ENCODE measurements around the gene EPB41L5.
A peak's percentile ranks its signal among the peaks of the same experiment; 100 is the strongest.

EPB41L5 gene

GRCh38 chr2:120209427-120210269 is 196.8 kb downstream of the EPB41L5 start:
- no peak for DNase-seq (ENCODE audit: low read depth, low spot score)
- H3K4me3 ChIP-seq (ENCODE audit: low read length): no peak overlapping the region

DNA sequence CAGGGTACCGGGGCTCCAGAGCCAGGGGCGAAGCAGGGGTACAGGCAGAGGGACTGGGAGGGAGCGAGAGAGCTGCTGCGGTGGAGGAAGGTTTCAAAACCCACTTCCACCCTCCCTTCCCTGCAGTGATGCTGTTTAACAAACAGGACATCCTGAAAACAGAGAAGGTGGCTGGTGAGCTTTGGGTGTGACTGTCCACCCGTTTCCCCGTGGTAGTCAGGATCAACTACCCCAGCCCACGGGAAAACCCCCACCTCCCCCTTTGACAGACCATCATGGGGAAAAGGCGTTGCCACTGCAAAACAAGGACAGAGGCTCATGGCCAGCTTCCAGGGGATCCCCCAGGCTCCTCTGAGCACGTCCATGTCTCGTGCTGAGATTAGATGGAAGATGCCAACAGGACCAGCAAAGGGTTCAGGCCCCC is 197.4 kb downstream of the EPB41L5 start:
- DNase-seq (ENCODE audit: low read depth, low spot score): no peak
- H3K4me3 ChIP-seq (ENCODE audit: low read length): no peak overlapping the region

DNA sequence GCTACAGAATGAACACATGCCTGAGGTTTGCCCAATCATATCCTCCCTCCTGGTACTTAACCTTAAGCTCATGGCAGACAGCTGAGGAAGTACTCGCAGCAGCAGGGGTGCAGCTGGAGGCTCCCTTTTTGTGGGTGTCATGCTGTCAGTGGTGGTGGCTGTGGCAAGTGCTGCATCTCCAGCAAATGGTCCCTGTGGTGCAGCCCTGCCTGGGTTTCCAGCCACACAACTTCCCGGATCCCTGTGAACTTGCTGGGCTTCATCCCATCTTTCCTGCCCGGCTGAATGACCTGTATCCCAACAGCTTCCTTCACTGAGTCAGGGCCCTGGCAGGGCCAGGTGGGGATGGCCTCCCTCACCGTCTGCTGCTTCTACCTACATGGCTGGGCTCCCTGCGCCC is 205.3 kb downstream of the EPB41L5 start:
- DNase-seq (ENCODE audit: low read depth, low spot score): no peak
- no peak overlapping the region for H3K4me3 ChIP-seq (ENCODE audit: low read length)

GRCh38 chr2:120219291-120219690 is 206.4 kb downstream of the EPB41L5 start:
- H3K4me3 ChIP-seq (ENCODE audit: low read length): no peak overlapping the region
- no peak for DNase-seq (ENCODE audit: low read depth, low spot score)

GRCh38 chr2:120219766-120220165 is 206.9 kb downstream of the EPB41L5 start:
- no peak for DNase-seq (ENCODE audit: low read depth, low spot score)
- no peak overlapping the region for H3K4me3 ChIP-seq (ENCODE audit: low read length)

- DNase-seq (ENCODE audit: low read depth, low spot score): no peak
- H3K4me3 ChIP-seq (ENCODE audit: low read length): no peak overlapping the region
Measured at GRCh38 chr2:120220756-120221155, 207.9 kb downstream of the EPB41L5 start.

DNA sequence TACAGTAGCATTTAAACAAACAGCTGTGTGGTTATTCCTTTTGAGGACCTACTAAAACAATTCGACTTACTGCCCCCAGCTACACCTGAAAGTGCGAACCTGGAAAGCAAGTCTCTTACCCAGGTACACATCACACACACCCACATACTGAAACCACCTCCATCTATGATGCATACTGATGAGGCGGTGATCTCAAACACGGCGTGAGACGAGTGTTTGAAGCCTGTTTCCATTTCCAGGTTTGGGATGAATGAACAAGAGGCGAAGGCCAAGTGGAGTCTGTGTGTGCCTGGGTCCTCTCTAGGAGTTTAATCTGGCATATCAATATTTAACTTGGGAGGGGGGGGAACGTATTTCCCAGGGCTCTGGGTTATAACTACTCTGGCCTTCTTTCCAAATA is 208.7 kb downstream of the EPB41L5 start:
- no peak overlapping the region for H3K4me3 ChIP-seq (ENCODE audit: low read length)
- DNase-seq (ENCODE audit: low read depth, low spot score): no peak

DNA sequence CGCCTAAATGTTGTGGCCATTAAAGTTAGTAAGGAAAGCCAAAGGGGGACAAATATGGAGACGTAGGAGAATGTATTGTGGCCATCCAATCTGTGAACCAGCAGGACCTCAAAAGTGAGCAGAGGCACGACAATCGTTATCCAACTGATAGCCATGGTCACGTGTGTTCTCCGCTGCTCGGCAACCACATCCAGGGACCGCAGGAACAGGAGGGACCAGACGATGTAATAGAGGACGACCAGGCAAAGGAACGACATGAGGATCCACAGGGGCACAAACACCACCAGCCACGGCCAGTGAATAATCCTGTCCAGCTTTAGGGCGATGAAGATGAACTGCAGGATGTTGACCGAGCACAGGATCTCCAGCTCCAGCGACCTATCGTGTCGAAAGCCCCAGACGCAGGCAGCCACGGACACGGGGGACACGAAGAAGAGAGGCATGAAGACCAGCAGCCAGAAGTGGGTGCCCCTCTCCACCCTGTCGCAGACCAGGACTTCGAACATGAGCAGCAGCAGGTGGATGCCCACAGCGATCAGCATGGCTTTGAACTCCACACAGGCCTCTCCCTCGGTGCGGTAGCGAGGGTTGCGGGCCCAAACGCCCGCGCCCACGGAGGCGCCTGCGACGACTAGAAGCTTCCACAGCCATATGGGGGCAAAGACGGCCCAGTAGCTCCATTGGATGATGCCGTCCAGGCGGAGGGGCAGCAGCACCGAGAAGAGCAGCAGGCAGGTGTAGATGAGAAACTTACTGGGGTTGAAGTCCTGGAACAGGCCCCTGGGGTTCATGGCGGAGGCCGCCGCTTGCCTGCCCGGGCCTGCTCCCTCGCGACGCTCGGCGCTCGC is 209.5 kb downstream of the EPB41L5 start:
- no peak for DNase-seq (ENCODE audit: low read depth, low spot score)
- H3K4me3 ChIP-seq (ENCODE audit: low read length): peak overlapping the region; percentile 43

DNA sequence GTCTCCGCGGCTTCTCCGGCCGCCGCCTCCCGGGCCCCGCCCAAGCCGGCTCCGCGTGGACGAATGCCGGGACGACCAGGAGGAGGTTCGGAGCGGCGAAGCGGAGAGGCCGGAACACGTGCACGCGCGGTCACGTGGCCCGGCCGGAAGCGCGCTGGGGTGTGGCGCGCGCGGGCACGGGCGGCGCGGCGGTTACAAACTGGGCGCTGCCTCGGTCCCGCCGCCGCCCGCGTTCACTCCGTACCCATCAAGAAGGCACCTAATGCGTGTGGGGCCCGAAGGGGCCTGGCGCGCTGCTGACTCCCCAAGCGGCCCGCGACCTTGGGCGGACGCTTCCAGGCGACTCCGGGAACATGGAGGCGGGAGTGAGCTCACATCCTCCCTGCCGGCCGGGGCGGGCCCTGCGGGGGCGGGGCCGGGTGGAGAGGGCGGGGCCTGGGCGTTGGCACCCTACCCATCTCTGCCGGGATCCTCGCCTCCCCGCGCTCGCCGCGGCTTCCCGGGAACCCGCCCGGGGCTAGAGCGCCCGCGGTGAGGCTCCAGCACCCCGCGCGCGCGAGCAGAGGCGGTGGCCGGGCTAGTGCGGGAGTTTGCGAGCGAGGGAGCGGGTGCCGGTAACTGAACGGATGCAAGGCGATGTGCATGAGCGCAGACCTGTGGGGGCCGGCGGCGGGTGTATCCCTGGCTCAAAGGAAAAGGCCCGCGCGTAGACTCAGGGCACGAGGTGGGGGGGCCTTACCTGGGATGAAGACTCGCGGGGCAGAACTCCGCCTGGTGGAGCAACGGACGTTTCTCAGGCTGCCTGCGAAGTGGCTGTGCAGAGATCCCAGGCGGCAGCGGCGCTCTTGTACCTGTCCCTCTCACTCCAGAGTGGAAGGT is 210.4 kb downstream of the EPB41L5 start, which contains the start of gene TMEM185B:
TSS of gene TMEM185B (minus strand) at position 367 of the 879 bp plus-strand sequence. CDS start 424 bp downstream, outside the sequence.
- peak within 1 kb of the TSS; percentile 63 for H3K4me3 ChIP-seq (ENCODE audit: low read length)
- peak; percentile 66 for DNase-seq (ENCODE audit: low read depth, low spot score)

- DNase-seq (ENCODE audit: low read depth, low spot score): no peak
- H3K4me3 ChIP-seq (ENCODE audit: low read length): peak overlapping the region; percentile 63
Measured at GRCh38 chr2:120224256-120224655, 211.4 kb downstream of the EPB41L5 start.

DNA sequence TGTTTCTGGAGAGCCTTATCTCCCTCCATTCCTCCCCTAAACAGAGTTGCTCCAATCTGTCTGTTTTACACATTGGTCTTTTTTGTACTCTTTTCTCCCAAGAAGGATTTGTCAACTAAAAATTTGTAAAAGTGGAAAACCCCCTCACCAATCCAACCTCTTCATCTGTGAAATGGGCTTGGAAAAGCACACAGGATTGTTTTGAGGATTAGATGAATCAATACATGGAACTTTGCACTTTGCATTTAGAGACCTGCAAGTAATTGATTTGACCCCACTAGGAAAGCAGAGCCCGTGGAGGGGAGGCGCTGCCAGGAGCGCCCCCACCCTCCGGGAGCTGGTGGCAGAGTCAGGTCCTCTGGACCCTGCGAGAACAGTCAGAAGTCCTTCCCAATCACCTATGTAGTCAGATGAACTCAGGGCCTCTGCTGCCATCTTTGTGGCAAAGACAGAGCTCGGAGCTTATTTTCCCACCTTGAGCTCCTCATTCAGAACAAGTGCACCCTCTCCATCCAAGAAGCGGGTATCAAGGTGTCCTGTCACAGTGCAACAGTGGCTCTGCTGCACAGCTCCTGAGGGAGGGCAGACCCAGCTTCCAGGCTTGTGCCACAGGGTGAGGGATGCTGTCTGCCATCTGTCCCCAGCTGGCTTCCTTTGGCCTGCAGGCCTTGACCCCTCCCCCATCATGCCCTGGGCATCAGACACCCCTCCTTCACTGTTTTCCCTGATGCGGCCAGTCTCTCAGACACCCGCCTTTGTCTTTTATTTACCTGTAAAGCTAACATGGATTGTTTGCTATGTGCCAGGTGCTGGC is 212.1 kb downstream of the EPB41L5 start:
- no peak for DNase-seq (ENCODE audit: low read depth, low spot score)

GRCh38 chr2:120225549-120226065 is 212.7 kb downstream of the EPB41L5 start:
- DNase-seq (ENCODE audit: low read depth, low spot score): no peak
- H3K4me3 ChIP-seq (ENCODE audit: low read length): no peak overlapping the region

More for the DNA sequence above, 212.1 kb downstream of the EPB41L5 start:
- no peak overlapping the region for H3K4me3 ChIP-seq (ENCODE audit: low read length)

DNA sequence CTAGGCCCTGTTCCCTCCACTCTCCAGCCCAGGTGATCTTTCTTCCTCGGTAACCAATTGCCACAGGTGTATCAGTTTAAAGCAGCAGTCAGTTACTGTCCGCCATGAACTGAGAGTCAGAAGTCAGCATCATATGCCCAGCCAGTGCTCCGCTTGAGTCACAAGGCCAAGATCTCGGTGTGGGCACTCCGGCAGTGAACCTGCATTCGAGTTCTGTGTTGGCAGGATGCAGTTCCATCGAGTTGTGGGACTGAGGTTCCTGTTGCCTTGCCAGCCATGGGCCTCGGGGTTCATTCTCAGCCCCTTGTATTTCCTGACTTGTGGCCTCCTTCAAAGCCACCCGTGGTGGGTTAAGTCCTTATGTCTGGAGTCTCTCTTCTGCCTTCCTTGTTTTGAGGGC is 213.4 kb downstream of the EPB41L5 start:
- peak; percentile 37 for DNase-seq (ENCODE audit: low read depth, low spot score)
- no peak overlapping the region for H3K4me3 ChIP-seq (ENCODE audit: low read length)

- peak overlapping the region; percentile 20 for H3K4me3 ChIP-seq (ENCODE audit: low read length)
- peak; percentile 75 for DNase-seq (ENCODE audit: low read depth, low spot score)
Measured at GRCh38 chr2:120227111-120227991, 214.5 kb downstream of the EPB41L5 start.

- no peak overlapping the region for H3K4me3 ChIP-seq (ENCODE audit: low read length)
- DNase-seq (ENCODE audit: low read depth, low spot score): peak; percentile 25
Measured at GRCh38 chr2:120228503-120228902, 215.6 kb downstream of the EPB41L5 start.
